Gastroesophageal sphincter (tissue), 4 donors: ENCODE data around the gene P2RY14. TPM values are rescaled to one million over a fixed set of nuclear protein-coding genes. Genes with fewer than 3 reads are reported as not detected.

Source experiments
- ATAC-seq: fragments of 150-250 bp; one replicate; pipeline ENCODE4 v1.9.1; 2016; ENCODE audit warnings: mild to moderate bottlenecking, moderate library complexity
- H3K27ac ChIP-seq, 4 donors: fragments of 200-600 bp; sonication (generic) in 3 of 4; 1 replicate in 3 of 4; 2 replicates in 1 of 4; pipeline ENCODE4 v1.5.1; 2016 to 2019
- H3K27me3 ChIP-seq: fragments of 200-600 bp; sonication (generic); one replicate; pipeline ENCODE4 v1.5.1; 2019
- H3K36me3 ChIP-seq, 2 donors: fragments of 200-600 bp; sonication (generic); one replicate each; pipeline ENCODE4 v1.5.1; 2019; ENCODE audit warnings: control low read depth in 1 of 2
- H3K4me1 ChIP-seq, 3 donors: fragments of 200-600 bp; sonication (generic); 1 replicate in 2 of 3; 2 replicates in 1 of 3; pipeline ENCODE4 v1.5.1; 2016 to 2019; ENCODE audit warnings: control low read depth in 2 of 3
- H3K4me3 ChIP-seq, 2 donors: fragments of 200-600 bp; sonication (generic); one replicate each; pipeline ENCODE4 v1.5.1; 2019; ENCODE audit warnings: mild to moderate bottlenecking in 1 of 2, moderate library complexity in 1 of 2
- H3K9me3 ChIP-seq, 3 donors: fragments of 200-600 bp; sonication (generic); one replicate each; pipeline ENCODE4 v1.5.1; 2017 to 2019; ENCODE audit warnings: control low read depth in 2 of 3
- EP300 ChIP-seq: sonication (generic); formaldehyde crosslinking; IDR thresholded peaks from one replicate; pipeline ENCODE4 v1.6.1; 2017; ENCODE audit warnings: antibody characterized with exemption, mild to moderate bottlenecking
- POLR2A ChIP-seq, 2 donors: fragments of 450-650 bp; IDR thresholded peaks; one replicate each; pipeline ENCODE4 v1.6.1; 2017; ENCODE audit warnings: antibody characterized with exemption in 2 of 2, mild to moderate bottlenecking in 2 of 2, moderate library complexity in 1 of 2
- POLR2AphosphoS5 ChIP-seq: sonication (generic); formaldehyde crosslinking; IDR thresholded peaks from one replicate; pipeline ENCODE4 v1.6.1; 2017; ENCODE audit warnings: antibody characterized with exemption
- WGBS, 2 donors: methylation state at CpG; one replicate each; pipeline ENCODE4 v1.1.5; 2018; ENCODE audit warnings: low coverage in 1 of 2; 5-methylcytosine and 5-hydroxymethylcytosine counted together
- total RNA-seq, 4 donors: library from RNA; depleted of rRNA; stranded (reverse); fragments of >200 nt; gene quantifications; one replicate each; pipeline ENCODE4 v1.1.0, GENCODE V29; 2016
- TF ChIP-seq, protein P1 (sequence below), 4 experiments: fragments of 200-600 bp in 2 of 4; fragments of 450-650 bp in 2 of 4; sonication (generic) in 1 of 4; IDR thresholded peaks; one replicate each; pipeline ENCODE4 v1.5.1; 2017 to 2019; ENCODE audit warnings: antibody characterized with exemption in 4 of 4, mild to moderate bottlenecking in 2 of 4, moderate library complexity in 2 of 4

Gene P2RY14
- total RNA-seq, 4 donors from 2014 or later, result 1.8 to 90.5 (median 16.2) TPM

DNA sequence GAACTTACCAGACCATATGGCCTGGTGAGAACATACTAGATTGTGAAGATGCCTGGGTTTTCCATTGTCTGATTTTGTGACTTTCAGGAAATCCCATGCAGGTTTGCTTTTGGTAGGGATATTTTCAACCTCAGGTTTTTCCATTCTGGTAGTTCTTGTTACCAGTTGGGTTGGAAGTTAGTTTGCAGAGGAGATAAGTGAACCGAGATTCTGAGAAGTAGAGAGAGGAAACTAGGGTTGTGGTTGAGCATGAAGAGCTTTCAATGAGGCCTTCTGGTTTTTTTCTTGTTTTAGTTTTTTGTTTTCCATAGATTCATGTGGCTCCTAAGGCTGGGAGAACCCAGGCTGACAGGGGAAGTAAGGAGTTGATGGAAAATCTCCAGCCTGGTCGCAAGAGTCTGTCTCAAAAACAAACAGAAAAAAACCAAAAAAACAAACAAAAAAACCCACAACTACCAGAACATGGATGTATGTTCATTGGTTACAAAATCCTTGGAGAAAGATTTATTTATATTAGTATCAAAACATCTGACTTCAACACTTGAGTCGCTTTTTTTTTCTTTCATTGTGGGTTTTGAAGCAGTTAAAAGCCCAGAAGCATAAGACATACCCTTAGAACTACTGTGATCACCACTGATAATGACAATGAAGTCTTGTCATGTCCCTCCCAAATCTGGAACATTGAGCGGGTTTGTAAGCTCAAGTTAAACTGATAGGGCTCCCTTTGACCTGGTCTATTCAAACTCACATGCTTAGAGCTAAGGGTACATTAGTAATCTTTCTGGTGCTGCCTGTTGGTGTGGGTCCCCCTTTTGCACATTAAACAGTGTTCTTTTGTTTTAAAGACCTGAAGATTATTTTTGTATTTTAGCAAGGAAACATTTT lies 78.5 kb downstream of the P2RY14 start:
- no peaks in the 10 kb centered on the region for H3K4me1 ChIP-seq
- no peaks in the 10 kb centered on the region for H3K36me3 ChIP-seq
- H3K27ac ChIP-seq, result no peak overlapping the region
- H3K27me3 ChIP-seq, result no peaks in the 10 kb centered on the region
- no peak for ATAC-seq
- WGBS, 2 donors, result 72 to 84% methylated on average over 4 of the region's 4 CpGs
- H3K4me3 ChIP-seq, result no peak overlapping the region
- no peak for TF ChIP-seq POLR2A (IDR thresholded peaks at IDR 0.05)
- TF ChIP-seq, protein P1, sequence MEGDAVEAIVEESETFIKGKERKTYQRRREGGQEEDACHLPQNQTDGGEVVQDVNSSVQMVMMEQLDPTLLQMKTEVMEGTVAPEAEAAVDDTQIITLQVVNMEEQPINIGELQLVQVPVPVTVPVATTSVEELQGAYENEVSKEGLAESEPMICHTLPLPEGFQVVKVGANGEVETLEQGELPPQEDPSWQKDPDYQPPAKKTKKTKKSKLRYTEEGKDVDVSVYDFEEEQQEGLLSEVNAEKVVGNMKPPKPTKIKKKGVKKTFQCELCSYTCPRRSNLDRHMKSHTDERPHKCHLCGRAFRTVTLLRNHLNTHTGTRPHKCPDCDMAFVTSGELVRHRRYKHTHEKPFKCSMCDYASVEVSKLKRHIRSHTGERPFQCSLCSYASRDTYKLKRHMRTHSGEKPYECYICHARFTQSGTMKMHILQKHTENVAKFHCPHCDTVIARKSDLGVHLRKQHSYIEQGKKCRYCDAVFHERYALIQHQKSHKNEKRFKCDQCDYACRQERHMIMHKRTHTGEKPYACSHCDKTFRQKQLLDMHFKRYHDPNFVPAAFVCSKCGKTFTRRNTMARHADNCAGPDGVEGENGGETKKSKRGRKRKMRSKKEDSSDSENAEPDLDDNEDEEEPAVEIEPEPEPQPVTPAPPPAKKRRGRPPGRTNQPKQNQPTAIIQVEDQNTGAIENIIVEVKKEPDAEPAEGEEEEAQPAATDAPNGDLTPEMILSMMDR (IDR thresholded peaks at IDR 0.05), result no peak
- TF ChIP-seq EP300, result no peak
- no peak for TF ChIP-seq POLR2AphosphoS5
- no peaks in the 10 kb centered on the region for H3K9me3 ChIP-seq

- no peaks in the 10 kb centered on the region for H3K9me3 ChIP-seq
- H3K27ac ChIP-seq, result no peak overlapping the region
- no peaks in the 10 kb centered on the region for H3K27me3 ChIP-seq
- TF ChIP-seq POLR2AphosphoS5 (no peak), POLR2A (IDR thresholded peaks at IDR 0.05) (no peak), EP300 (no peak)
- TF ChIP-seq, protein P1 (IDR thresholded peaks at IDR 0.05), result no peak
- no peaks in the 10 kb centered on the region for H3K4me1 ChIP-seq
- no peak for ATAC-seq
- 92% methylated on average over 5 of the region's 5 CpGs for WGBS, 2 donors
- H3K4me3 ChIP-seq, result no peak overlapping the region
- H3K36me3 ChIP-seq, result no peaks in the 10 kb centered on the region
Measured at GRCh38 chr3:151198849-151199248, 79.5 kb downstream of the P2RY14 start.

GRCh38 chr3:151197981-151198767 lies 80.2 kb downstream of the P2RY14 start:
- H3K9me3 ChIP-seq, result no peaks in the 10 kb centered on the region
- ATAC-seq, result no peak
- no peak overlapping the region for H3K27ac ChIP-seq
- no peak overlapping the region for H3K4me3 ChIP-seq
- WGBS, 2 donors, result 78 to 92% methylated on average over 5 of the region's 6 CpGs
- TF ChIP-seq EP300, result no peak
- H3K27me3 ChIP-seq, result no peaks in the 10 kb centered on the region
- H3K4me1 ChIP-seq, result no peaks in the 10 kb centered on the region
- H3K36me3 ChIP-seq, result no peaks in the 10 kb centered on the region

GRCh38 chr3:151197228-151197627 lies 81.1 kb downstream of the P2RY14 start:
- no peaks in the 10 kb centered on the region for H3K9me3 ChIP-seq
- H3K27me3 ChIP-seq, result no peaks in the 10 kb centered on the region
- no peak for ATAC-seq
- no peaks in the 10 kb centered on the region for H3K36me3 ChIP-seq
- no peak overlapping the region for H3K4me3 ChIP-seq
- WGBS, 2 donors, result 85 to 100% methylated on average over 1 to 4 of the region's 8 CpGs
- TF ChIP-seq POLR2A (IDR thresholded peaks at IDR 0.05), result no peak
- no peak for TF ChIP-seq EP300
- no peak for TF ChIP-seq POLR2AphosphoS5
- TF ChIP-seq, protein P1 (IDR thresholded peaks at IDR 0.05), result no peak
- H3K27ac ChIP-seq, result no peak overlapping the region
- no peaks in the 10 kb centered on the region for H3K4me1 ChIP-seq

GRCh38 chr3:151196434-151196833 lies 81.9 kb downstream of the P2RY14 start:
- H3K27me3 ChIP-seq, result no peaks in the 10 kb centered on the region
- no peaks in the 10 kb centered on the region for H3K9me3 ChIP-seq

More at GRCh38 chr3:151196434-151196833, 81.9 kb downstream of the P2RY14 start:
- H3K4me3 ChIP-seq, result no peak overlapping the region
- H3K4me1 ChIP-seq, result no peaks in the 10 kb centered on the region
- no peak for ATAC-seq
- H3K36me3 ChIP-seq, result no peaks in the 10 kb centered on the region
- H3K27ac ChIP-seq, result no peak overlapping the region
- TF ChIP-seq POLR2AphosphoS5 (no peak), POLR2A (IDR thresholded peaks at IDR 0.05) (no peak), EP300 (no peak)
- TF ChIP-seq, protein P1 (IDR thresholded peaks at IDR 0.05), result no peak
